Measurements from ENCODE around the gene ADAMTS3. TPM values are rescaled to one million over a fixed set of nuclear protein-coding genes. Genes with fewer than 3 reads are reported as not detected.

Gene ADAMTS3
- total RNA-seq, 1 donor from 2014 or later = 0.27 TPM

- no peak for ATAC-seq (ENCODE audit: poor library complexity)
- intact Hi-C loops (cut with DNase I) = loop anchor here (5.0 kb wide), 1 partner anchor 142 kb away; no protein-coding TSS in a partner anchor
- DNase-seq = no peak
These were observed 243.8 kb downstream of the ADAMTS3 start for GRCh38 chr4:72325215-72325614.

GRCh38 chr4:72323227-72323626, 245.8 kb downstream of the ADAMTS3 start:
- no peak for DNase-seq

GRCh38 chr4:72320223-72320948, 248.6 kb downstream of the ADAMTS3 start:
- ATAC-seq (ENCODE audit: poor library complexity) (no peak), DNase-seq (no peak)
- intact Hi-C loops (cut with DNase I) = no loop called here

More at GRCh38 chr4:72323227-72323626, 245.8 kb downstream of the ADAMTS3 start:
- intact Hi-C loops (cut with DNase I) = no loop called here
- no peak for ATAC-seq (ENCODE audit: poor library complexity)

GRCh38 chr4:72319601-72320021, 249.4 kb downstream of the ADAMTS3 start:
- intact Hi-C loops (cut with DNase I) = no loop called here
- no peak for ATAC-seq (ENCODE audit: poor library complexity)

GRCh38 chr4:72318421-72319170, 250.4 kb downstream of the ADAMTS3 start:
- intact Hi-C loops (cut with DNase I) = no loop called here
- ATAC-seq (ENCODE audit: poor library complexity) (no peak), DNase-seq (no peak)

More at GRCh38 chr4:72319601-72320021, 249.4 kb downstream of the ADAMTS3 start:
- no peak for DNase-seq

GRCh38 chr4:72314869-72315268, 254.2 kb downstream of the ADAMTS3 start:
- intact Hi-C loops (cut with DNase I) = no loop called here
- ATAC-seq (ENCODE audit: poor library complexity) (no peak), DNase-seq (no peak)

- intact Hi-C loops (cut with DNase I) = no loop called here
- DNase-seq (no peak), ATAC-seq (ENCODE audit: poor library complexity) (peak; percentile 78)
These were observed 255.9 kb downstream of the ADAMTS3 start for GRCh38 chr4:72313121-72313520.

GRCh38 chr4:72312032-72312650, 256.9 kb downstream of the ADAMTS3 start:
- ATAC-seq (ENCODE audit: poor library complexity) = peak; percentile 96
- peak; percentile 82 for DNase-seq
- intact Hi-C loops (cut with DNase I) = no loop called here

- DNase-seq (no peak), ATAC-seq (ENCODE audit: poor library complexity) (no peak)
- intact Hi-C loops (cut with DNase I) = no loop called here
These were observed 257.7 kb downstream of the ADAMTS3 start for GRCh38 chr4:72311291-72311690.

GRCh38 chr4:72305620-72306019, 263.4 kb downstream of the ADAMTS3 start:
- intact Hi-C loops (cut with DNase I) = no loop called here
- ATAC-seq (ENCODE audit: poor library complexity) (no peak), DNase-seq (no peak)

- DNase-seq = no peak
These were observed 263.9 kb downstream of the ADAMTS3 start for GRCh38 chr4:72305080-72305479.

GRCh38 chr4:72302981-72303704, 265.9 kb downstream of the ADAMTS3 start:
- DNase-seq = no peak
- ATAC-seq (ENCODE audit: poor library complexity) = peak; percentile 69
- intact Hi-C loops (cut with DNase I) = no loop called here

More at GRCh38 chr4:72305080-72305479, 263.9 kb downstream of the ADAMTS3 start:
- intact Hi-C loops (cut with DNase I) = no loop called here
- no peak for ATAC-seq (ENCODE audit: poor library complexity)

- intact Hi-C loops (cut with DNase I) = no loop called here
These were observed 267.3 kb downstream of the ADAMTS3 start for GRCh38 chr4:72301759-72302158.

GRCh38 chr4:72300126-72300525, 268.9 kb downstream of the ADAMTS3 start:
- intact Hi-C loops (cut with DNase I) = no loop called here
- no peak for DNase-seq
- ATAC-seq (ENCODE audit: poor library complexity) = no peak

More at GRCh38 chr4:72301759-72302158, 267.3 kb downstream of the ADAMTS3 start:
- ATAC-seq (ENCODE audit: poor library complexity) (no peak), DNase-seq (no peak)

GRCh38 chr4:72295966-72296557, 273.0 kb downstream of the ADAMTS3 start:
- no peak for DNase-seq
- ATAC-seq (ENCODE audit: poor library complexity) = peak; percentile 79
- intact Hi-C loops (cut with DNase I) = no loop called here

- DNase-seq (no peak), ATAC-seq (ENCODE audit: poor library complexity) (no peak)
- intact Hi-C loops (cut with DNase I) = no loop called here
These were observed 278.3 kb downstream of the ADAMTS3 start for GRCh38 chr4:72290737-72291136.

GRCh38 chr4:72286910-72287309, 282.1 kb downstream of the ADAMTS3 start:
- DNase-seq = no peak
- intact Hi-C loops (cut with DNase I) = no loop called here
- ATAC-seq (ENCODE audit: poor library complexity) = no peak

- intact Hi-C loops (cut with DNase I) = no loop called here
- DNase-seq (no peak), ATAC-seq (ENCODE audit: poor library complexity) (no peak)
These were observed 282.8 kb downstream of the ADAMTS3 start for GRCh38 chr4:72286185-72286584.

All from Right ventricle myocardium superior (tissue), 1 donor.